Omental fat pad (tissue), 4 donors: Measurements from ENCODE around the gene TMEM51. TPM values are rescaled to one million over a fixed set of nuclear protein-coding genes. Genes with fewer than 3 reads are reported as not detected.

Experiments used
- ATAC-seq: fragments of 150-250 bp; one replicate; pipeline ENCODE4 v1.9.1; 2016; ENCODE audit warnings: mild to moderate bottlenecking, moderate library complexity; ENCODE audit not compliant: low FRiP score
- DNase-seq: peaks from one replicate; pipeline ENCODE4 v3.0.0-alpha.2; 2019; ENCODE audit warnings: low spot score
- CTCF ChIP-seq, 3 donors: fragments of 450-650 bp; IDR thresholded peaks; one replicate each; pipeline ENCODE4 v1.5.1; 2016 to 2017; ENCODE audit warnings: antibody characterized with exemption in 3 of 3, mild to moderate bottlenecking in 3 of 3, moderate library complexity in 2 of 3
- total RNA-seq, 4 donors: library from RNA; depleted of rRNA; stranded (reverse); fragments of >200 nt; gene quantifications; one replicate each; pipeline ENCODE4 v1.1.0, GENCODE V29; 2016

Gene TMEM51
- total RNA-seq, 4 donors from 2014 or later, result 3.3 to 8.6 (median 4.4) TPM

GRCh38 chr1:15214527-15214926, 61.0 kb downstream of the TMEM51 start:
- TF ChIP-seq CTCF (IDR thresholded peaks at IDR 0.05), result no peak
- no peak for DNase-seq
- ATAC-seq, result no peak

- DNase-seq, result no peak
- no peak for TF ChIP-seq CTCF (IDR thresholded peaks at IDR 0.05)
- no peak for ATAC-seq
These were observed 61.6 kb downstream of the TMEM51 start for GRCh38 chr1:15215116-15215515.

GRCh38 chr1:15217654-15218053, 64.1 kb downstream of the TMEM51 start:
- no peak for ATAC-seq
- DNase-seq, result no peak
- TF ChIP-seq CTCF (IDR thresholded peaks at IDR 0.05), result no peak

- ATAC-seq (no peak), DNase-seq (no peak)
- TF ChIP-seq CTCF (IDR thresholded peaks at IDR 0.05), result no peak
These were observed 65.0 kb downstream of the TMEM51 start for GRCh38 chr1:15218287-15219279.

- ATAC-seq (no peak), DNase-seq (no peak)
- no peak for TF ChIP-seq CTCF (IDR thresholded peaks at IDR 0.05)
These were observed 65.9 kb downstream of the TMEM51 start for GRCh38 chr1:15219280-15220023.

- DNase-seq (no peak), ATAC-seq (no peak)
- no peak for TF ChIP-seq CTCF (IDR thresholded peaks at IDR 0.05)
These were observed 66.5 kb downstream of the TMEM51 start for GRCh38 chr1:15220024-15220392.
